ENCODE data around the gene CPSF3.

DNA sequence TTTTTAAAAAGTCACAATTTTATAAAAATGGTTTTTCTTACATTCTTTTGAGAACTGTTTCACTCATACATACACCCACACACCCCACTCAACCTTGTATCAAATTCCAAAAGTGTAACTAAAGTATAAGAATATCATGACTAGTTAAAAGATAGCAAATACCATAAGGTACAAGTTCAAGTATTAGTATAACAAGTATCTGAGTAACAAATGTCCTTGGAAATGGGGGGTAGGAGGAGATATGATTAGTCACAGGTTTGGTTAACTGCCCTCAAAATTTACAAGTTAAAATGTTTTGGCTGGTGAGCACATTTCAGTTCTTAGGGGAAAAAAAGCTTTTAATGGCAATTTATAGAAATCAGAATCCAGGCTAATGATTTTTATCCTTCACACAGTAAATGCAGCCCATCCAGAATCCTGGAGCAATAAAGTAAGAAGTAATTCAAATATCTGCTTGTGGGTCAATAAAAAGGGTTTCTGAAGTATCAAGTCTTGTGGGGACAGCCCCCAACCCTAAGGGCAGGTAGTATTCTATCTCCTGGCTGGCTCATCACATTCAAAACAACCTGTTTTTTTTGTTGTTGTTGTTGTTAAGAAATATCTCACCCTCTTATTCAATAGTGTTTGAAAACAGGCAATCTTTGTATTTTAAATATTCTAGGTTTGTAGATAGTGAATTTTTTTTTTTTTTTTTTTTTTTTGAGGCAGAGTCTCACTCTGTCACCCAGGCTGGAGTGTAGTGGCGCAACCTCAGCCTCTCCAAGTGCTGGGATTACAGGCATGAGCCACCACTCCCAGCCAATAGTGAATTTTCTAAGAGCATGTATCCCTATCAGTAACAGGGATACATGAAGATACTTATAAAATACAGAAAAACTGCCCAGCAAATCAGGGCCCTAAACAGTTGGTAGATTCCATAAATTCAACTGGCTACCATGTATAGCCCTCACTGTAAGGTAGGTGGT is 65.4 kb downstream of the CPSF3 start:
- no peak for TF ChIP-seq MAX (IDR thresholded peaks at IDR 0.05)
- no peak for TF ChIP-seq CEBPB (IDR thresholded peaks at IDR 0.05)
- TF ChIP-seq YY1 (IDR thresholded peaks at IDR 0.05; ENCODE audit: low read depth): no peak
- TF ChIP-seq CREB1 (IDR thresholded peaks at IDR 0.05; ENCODE audit: low read depth): no peak
- no peak for TF ChIP-seq EP300 (IDR thresholded peaks at IDR 0.05; ENCODE audit: borderline replicate concordance)
- no peak for TF ChIP-seq EGR1 (IDR thresholded peaks at IDR 0.05)
- TF ChIP-seq RAD21 (IDR thresholded peaks at IDR 0.05; ENCODE audit: low read depth): no peak
- no peak for TF ChIP-seq FOXM1 (IDR thresholded peaks at IDR 0.05; ENCODE audit: borderline replicate concordance, low read depth)
- TF ChIP-seq REST (IDR thresholded peaks at IDR 0.05; ENCODE audit: low read depth): no peak

Data from Ishikawa (cell line).